CD8-positive, alpha-beta memory T cell (primary cell): ENCODE measurements around the gene LMF1. TPM values are rescaled to one million over a fixed set of nuclear protein-coding genes. Genes with fewer than 3 reads are reported as not detected.
"Not testable (repeated sequence)": the region's sequence is repeated elsewhere in the genome, so short reads cannot be mapped to it uniquely, and the experiment has no call there.

Experiments used
- CTCF ChIA-PET: fragments of 350-600 bp; sonication (Branson Sonifier 250); formaldehyde crosslinking; loops from one replicate; lab custom pipeline; 2021; ENCODE audit warnings: antibody characterized with exemption; lab: Charles Lee
- POLR2A ChIA-PET: fragments of 350-600 bp; sonication (Branson Sonifier 250); formaldehyde crosslinking; loops from one replicate; lab custom pipeline; 2021; ENCODE audit warnings: antibody characterized with exemption; lab: Charles Lee
- DNase-seq, 5 donors: peaks; one replicate each; pipeline versions ENCODE4 v3.0.0 to v3.0.0-alpha.2; 2020 to 2022; ENCODE audit warnings: mixed read lengths in 1 of 5
- H3K27ac ChIP-seq: one replicate; pipeline ENCODE4 v1.7.0; 2013; ENCODE audit warnings: low read depth, mild to moderate bottlenecking, low read length, moderate library complexity
- H3K27me3 ChIP-seq: 2 replicates; pipeline ENCODE4 v1.7.0; 2013; ENCODE audit warnings: low read length, mild to moderate bottlenecking; ENCODE audit not compliant: insufficient read depth, poor library complexity, severe bottlenecking
- H3K36me3 ChIP-seq: 2 replicates; pipeline ENCODE4 v1.7.0; 2013; ENCODE audit warnings: mild to moderate bottlenecking, low read length, moderate library complexity; ENCODE audit not compliant: insufficient read depth
- H3K4me1 ChIP-seq: 2 replicates; pipeline ENCODE4 v1.7.0; 2013; ENCODE audit warnings: mild to moderate bottlenecking, low read length, moderate library complexity; ENCODE audit not compliant: insufficient read depth
- H3K4me3 ChIP-seq: 2 replicates; pipeline ENCODE4 v1.7.0; 2013; ENCODE audit warnings: mild to moderate bottlenecking, low read length
- H3K9me3 ChIP-seq: 2 replicates; pipeline ENCODE4 v1.7.0; 2013; ENCODE audit warnings: mild to moderate bottlenecking, low read length
- H3K27ac Mint-ChIP-seq, 8 donors: one replicate each; pipeline ENCODE4 v1.8.0; 2020 to 2021; ENCODE audit warnings: mixed read lengths in 8 of 8, mild to moderate bottlenecking in 6 of 8, inconsistent platforms in 3 of 8, moderate library complexity in 3 of 8
- H3K27me3 Mint-ChIP-seq, 2 donors: one replicate each; pipeline ENCODE4 v1.8.0; 2020 to 2021; ENCODE audit warnings: mixed read lengths in 2 of 2, mild to moderate bottlenecking in 1 of 2, moderate library complexity in 1 of 2
- H3K36me3 Mint-ChIP-seq, 3 donors: one replicate each; pipeline ENCODE4 v1.8.0; 2020 to 2021; ENCODE audit warnings: mixed read lengths in 3 of 3, inconsistent platforms in 1 of 3, mild to moderate bottlenecking in 1 of 3
- H3K4me1 Mint-ChIP-seq, 3 donors: one replicate each; pipeline ENCODE4 v1.8.0; 2020 to 2021; ENCODE audit warnings: mixed read lengths in 3 of 3, inconsistent platforms in 1 of 3, mild to moderate bottlenecking in 1 of 3
- H3K4me3 Mint-ChIP-seq, 7 donors: one replicate each; pipeline ENCODE4 v1.8.0; 2020 to 2021; ENCODE audit warnings: mixed read lengths in 7 of 7, mild to moderate bottlenecking in 6 of 7, moderate library complexity in 4 of 7, inconsistent platforms in 2 of 7
- H3K9me3 Mint-ChIP-seq, 5 donors: one replicate each; pipeline ENCODE4 v1.8.0; 2020 to 2022; ENCODE audit warnings: mixed read lengths in 5 of 5, mild to moderate bottlenecking in 3 of 5, moderate library complexity in 2 of 5, inconsistent platforms in 1 of 5
- polyA plus RNA-seq: library from polyadenylated mRNA; unstranded; fragments of 300-500 nt; fragmentation: Illumina TruSeq; gene quantifications from one replicate; pipeline ENCODE4 v1.2.3, GENCODE V29; 2021
- total RNA-seq, 2 experiments: library from RNA; stranded (reverse); gene quantifications; one replicate each; pipeline ENCODE4 v1.2.3, GENCODE V29; 2021

Gene LMF1
- total and polyA plus RNA-seq, 3 experiments from 2014 or later = 11.7 to 15.8 (median 14.0) TPM

DNA sequence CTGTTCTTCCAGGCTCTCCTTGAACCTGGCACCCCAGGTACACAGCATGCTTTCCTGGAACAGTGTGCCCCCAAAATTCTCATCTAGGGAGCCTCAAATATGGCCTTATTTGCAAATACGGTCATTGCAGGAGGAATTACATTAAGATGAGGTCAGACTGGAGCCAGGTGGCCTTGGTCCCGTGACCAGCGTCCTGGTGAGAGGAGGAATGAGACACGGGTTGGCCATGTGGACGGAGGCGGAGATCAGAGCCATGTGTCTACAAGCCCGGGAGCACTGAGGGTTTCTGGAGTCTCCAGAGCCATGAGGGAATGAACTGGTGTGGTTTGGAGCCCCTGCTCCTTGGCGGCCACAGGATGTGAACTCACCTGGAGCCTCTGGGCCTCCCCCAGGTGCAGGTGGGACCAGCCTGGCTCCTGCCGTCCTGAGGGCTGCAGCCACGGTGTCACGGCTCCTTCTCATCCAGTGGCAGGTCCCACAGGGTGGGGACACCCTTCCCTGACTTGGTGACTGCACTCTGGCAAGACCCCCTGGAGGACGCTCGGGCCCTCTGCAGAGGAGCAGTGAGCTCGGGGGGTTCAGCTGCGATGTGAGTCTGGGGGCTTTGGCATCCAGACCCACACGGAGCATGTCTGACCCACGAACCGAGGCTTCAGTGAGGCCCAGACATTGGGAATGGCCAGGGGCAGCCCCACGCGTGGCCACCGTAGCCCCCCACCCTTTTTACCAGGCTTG, 148.4 kb downstream of the LMF1 start:
- H3K9me3 ChIP-seq = no peaks in the 10 kb centered on the region
- H3K36me3 ChIP-seq = no peaks in the 10 kb centered on the region
- peaks cover 7 to 16% (median 10%) of the 10 kb centered on the region in 3 donors for H3K4me1 Mint-ChIP-seq
- no peak overlapping the region for H3K4me3 ChIP-seq
- H3K4me1 ChIP-seq = peaks cover 7% of the 10 kb centered on the region
- peak overlapping the region in 1 of 8 donors; percentile 19 for H3K27ac Mint-ChIP-seq
- DNase-seq = no peak
- ChIA-PET CTCF (no interaction called here), POLR2A (interaction anchor here (0.6 kb wide), 1 partner anchor 182 kb away, joined by 4 read pairs; no protein-coding TSS in a partner anchor)
- peaks cover 4% of the 10 kb centered on the region for H3K27me3 ChIP-seq
- no peak overlapping the region for H3K27ac ChIP-seq
- no peaks in the 10 kb centered on the region for H3K9me3 Mint-ChIP-seq
- peaks cover 12 to 28% of the 10 kb centered on the region in 2 donors for H3K27me3 Mint-ChIP-seq
- no peaks in the 10 kb centered on the region for H3K36me3 Mint-ChIP-seq
- H3K4me3 Mint-ChIP-seq = no peak overlapping the region

GRCh38 chr16:821751-822150, 149.0 kb downstream of the LMF1 start:
- no peaks in the 10 kb centered on the region for H3K9me3 Mint-ChIP-seq
- Histone ChIP-seq H3K36me3 (no peaks in the 10 kb centered on the region), H3K27me3 (peaks cover 4% of the 10 kb centered on the region), H3K27ac (no peak overlapping the region), H3K4me1 (peaks cover 7% of the 10 kb centered on the region), H3K9me3 (no peaks in the 10 kb centered on the region), H3K4me3 (no peak overlapping the region)
- H3K36me3 Mint-ChIP-seq = no peaks in the 10 kb centered on the region
- CTCF ChIA-PET = no interaction called here
- no peak for DNase-seq
- no peak overlapping the region for H3K27ac Mint-ChIP-seq
- H3K4me3 Mint-ChIP-seq = no peak overlapping the region
- peaks cover 12 to 28% of the 10 kb centered on the region in 2 donors for H3K27me3 Mint-ChIP-seq
- POLR2A ChIA-PET = interaction anchor here (0.6 kb wide), 1 partner anchor 183 kb away, joined by 4 read pairs; no protein-coding TSS in a partner anchor
- peaks cover 7 to 16% (median 10%) of the 10 kb centered on the region in 3 donors for H3K4me1 Mint-ChIP-seq

GRCh38 chr16:820748-821147, 150.0 kb downstream of the LMF1 start:
- POLR2A ChIA-PET = no interaction called here

GRCh38 chr16:820044-820408, 150.8 kb downstream of the LMF1 start:
- H3K4me3 ChIP-seq = not testable (repeated sequence)

More at GRCh38 chr16:820748-821147, 150.0 kb downstream of the LMF1 start:
- Histone ChIP-seq H3K27ac (no peak overlapping the region), H3K27me3 (peaks cover 4% of the 10 kb centered on the region), H3K4me1 (peaks cover 7% of the 10 kb centered on the region), H3K36me3 (no peaks in the 10 kb centered on the region), H3K9me3 (no peaks in the 10 kb centered on the region), H3K4me3 (no peak overlapping the region)
- Mint-ChIP-seq H3K36me3 (no peaks in the 10 kb centered on the region), H3K4me1 (peaks cover 7 to 16% (median 10%) of the 10 kb centered on the region in 3 donors), H3K27me3 (peaks cover 13 to 31% of the 10 kb centered on the region in 2 donors), H3K4me3 (peak overlapping the region in 2 of 7 donors; percentile 23 to 41), H3K27ac (no peak overlapping the region), H3K9me3 (no peaks in the 10 kb centered on the region)
- no peak for DNase-seq
- CTCF ChIA-PET = no interaction called here

GRCh38 chr16:819336-820043, 151.3 kb downstream of the LMF1 start:
- peaks cover 4% of the 10 kb centered on the region for H3K27me3 ChIP-seq
- H3K36me3 ChIP-seq = no peaks in the 10 kb centered on the region
- ChIA-PET POLR2A (no interaction called here), CTCF (interaction anchor here (1.3 kb wide), 1 partner anchor 284 kb away, joined by 4 read pairs; no protein-coding TSS in a partner anchor)
- no peaks in the 10 kb centered on the region for H3K9me3 ChIP-seq
- Mint-ChIP-seq H3K27ac (peak overlapping the region in 5 of 8 donors; percentile 39 to 90 (median 56)), H3K27me3 (peaks cover 23 to 35% of the 10 kb centered on the region in 2 donors), H3K4me3 (peak overlapping the region in 4 of 7 donors; percentile 12 to 63 (median 20)), H3K9me3 (no peaks in the 10 kb centered on the region), H3K4me1 (peaks cover 7 to 16% (median 10%) of the 10 kb centered on the region in 3 donors), H3K36me3 (no peaks in the 10 kb centered on the region)
- H3K27ac ChIP-seq = no peak overlapping the region
- peaks cover 7% of the 10 kb centered on the region for H3K4me1 ChIP-seq
- H3K4me3 ChIP-seq = no peak overlapping the region
- DNase-seq = peak in 2 of 5 donors; percentile 13 to 29

More at GRCh38 chr16:820044-820408, 150.8 kb downstream of the LMF1 start:
- H3K36me3 ChIP-seq, H3K4me3 Mint-ChIP-seq, H3K4me1 ChIP-seq, POLR2A ChIA-PET, DNase-seq, H3K9me3 Mint-ChIP-seq, H3K36me3 Mint-ChIP-seq, H3K9me3 ChIP-seq, H3K27me3 ChIP-seq, H3K27ac ChIP-seq: not testable (repeated sequence)
- H3K27ac Mint-ChIP-seq = peak overlapping the region in 5 of 8 donors; percentile 5 to 90 (median 39)
- peaks cover 7 to 16% (median 10%) of the 10 kb centered on the region in 3 donors for H3K4me1 Mint-ChIP-seq
- CTCF ChIA-PET = interaction anchor here (1.3 kb wide), 1 partner anchor 283 kb away, joined by 4 read pairs; no protein-coding TSS in a partner anchor
- H3K27me3 Mint-ChIP-seq = peaks cover 19 to 31% of the 10 kb centered on the region in 2 donors

DNA sequence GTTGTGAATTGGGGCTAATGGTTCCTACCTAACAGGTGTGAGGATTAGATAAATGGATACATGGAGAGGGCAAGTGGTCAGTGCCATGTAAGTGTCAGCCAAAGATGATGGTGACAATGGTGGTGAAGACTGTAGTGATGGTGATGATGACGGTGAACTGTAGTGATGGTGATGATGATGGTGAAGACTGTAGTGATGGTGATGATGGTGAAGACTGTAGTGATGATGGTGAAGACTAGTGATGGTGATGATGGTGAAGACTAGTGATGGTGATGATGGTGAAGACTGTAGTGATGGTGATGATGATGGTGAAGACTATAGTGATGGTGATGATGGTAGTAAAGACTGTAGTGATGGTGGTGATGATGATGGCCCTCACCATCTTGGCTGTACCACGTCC, 152.2 kb downstream of the LMF1 start:
- no peak overlapping the region for H3K27ac ChIP-seq
- H3K27me3 Mint-ChIP-seq = peaks cover 24 to 39% of the 10 kb centered on the region in 2 donors
- peaks cover 4% of the 10 kb centered on the region for H3K27me3 ChIP-seq
- H3K4me3 ChIP-seq = no peak overlapping the region
- no peaks in the 10 kb centered on the region for H3K36me3 Mint-ChIP-seq
- ChIA-PET POLR2A (no interaction called here), CTCF (no interaction called here)
- no peak overlapping the region for H3K4me3 Mint-ChIP-seq
- no peaks in the 10 kb centered on the region for H3K9me3 Mint-ChIP-seq
- peaks cover 7% of the 10 kb centered on the region for H3K4me1 ChIP-seq
- no peaks in the 10 kb centered on the region for H3K9me3 ChIP-seq
- H3K36me3 ChIP-seq = no peaks in the 10 kb centered on the region
- no peak for DNase-seq
- H3K27ac Mint-ChIP-seq = no peak overlapping the region
- peaks cover 7 to 16% (median 10%) of the 10 kb centered on the region in 3 donors for H3K4me1 Mint-ChIP-seq

DNA sequence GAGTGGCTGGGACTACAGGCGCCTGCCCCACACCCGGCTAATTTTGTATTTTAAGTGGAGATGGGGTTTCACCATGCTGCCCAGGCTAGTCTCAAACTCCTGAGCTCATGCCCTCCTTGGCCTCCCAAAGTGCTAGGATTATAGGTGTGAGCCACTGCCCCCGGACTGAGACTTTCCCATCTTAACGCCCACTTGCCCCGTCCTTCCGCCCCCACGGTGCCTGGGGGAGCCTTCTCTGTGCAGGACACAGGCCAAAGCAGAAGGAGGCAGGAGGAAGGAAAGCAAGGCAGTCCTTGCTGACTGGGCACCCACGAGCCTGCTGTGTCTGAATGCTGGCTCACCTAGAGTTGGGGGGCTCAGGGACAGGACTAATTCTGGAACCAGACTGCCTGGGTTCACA, 152.7 kb downstream of the LMF1 start:
- H3K4me3 Mint-ChIP-seq = no peak overlapping the region
- no peaks in the 10 kb centered on the region for H3K9me3 Mint-ChIP-seq
- Histone ChIP-seq H3K27ac (no peak overlapping the region), H3K4me1 (peaks cover 7% of the 10 kb centered on the region), H3K36me3 (no peaks in the 10 kb centered on the region), H3K4me3 (no peak overlapping the region), H3K9me3 (no peaks in the 10 kb centered on the region), H3K27me3 (peaks cover 4% of the 10 kb centered on the region)
- ChIA-PET POLR2A (no interaction called here), CTCF (no interaction called here)
- no peak for DNase-seq
- H3K36me3 Mint-ChIP-seq = no peaks in the 10 kb centered on the region
- H3K4me1 Mint-ChIP-seq = peaks cover 7 to 16% (median 10%) of the 10 kb centered on the region in 3 donors
- peaks cover 21 to 34% of the 10 kb centered on the region in 2 donors for H3K27me3 Mint-ChIP-seq
- no peak overlapping the region for H3K27ac Mint-ChIP-seq
